Mesothelial cell of epicardium (in vitro differentiated cells): Measurements from ENCODE around the gene ZW10. TPM values are rescaled to one million over a fixed set of nuclear protein-coding genes. Genes with fewer than 3 reads are reported as not detected.
A peak's percentile ranks its signal among the peaks of the same experiment; 100 is the strongest.
"Not testable (repeated sequence)": the region's sequence is repeated elsewhere in the genome, so short reads cannot be mapped to it uniquely, and the experiment has no call there.

ENCODE experiments used
- DNase-seq, 2 experiments: peaks; one replicate each; pipeline ENCODE4 v3.0.0; 2021; ENCODE audit warnings: low spot score in 2 of 2; ENCODE audit not compliant: unreplicated experiment in 2 of 2
- H3K27ac Mint-ChIP-seq: 2 replicates; pipeline ENCODE4 v1.8.0; 2021; ENCODE audit warnings: mixed read lengths
- H3K27me3 Mint-ChIP-seq: 2 replicates; pipeline ENCODE4 v1.8.0; 2021; ENCODE audit warnings: low read depth, mixed read lengths
- H3K36me3 Mint-ChIP-seq: 2 replicates; pipeline ENCODE4 v1.8.0; 2021; ENCODE audit warnings: mixed read lengths
- H3K4me1 Mint-ChIP-seq: 2 replicates; pipeline ENCODE4 v1.8.0; 2021; ENCODE audit warnings: mixed read lengths
- H3K4me3 Mint-ChIP-seq: 2 replicates; pipeline ENCODE4 v1.8.0; 2021; ENCODE audit warnings: mild to moderate bottlenecking, moderate library complexity, mixed read lengths
- H3K9me3 Mint-ChIP-seq: 2 replicates; pipeline ENCODE4 v1.8.0; 2021; ENCODE audit warnings: mixed read lengths
- CTCF ChIP-seq: fragments of 200-600 bp; sonication (generic); IDR thresholded peaks from one replicate; pipeline ENCODE4 v1.5.0; 2021; ENCODE audit warnings: antibody characterized with exemption; ENCODE audit not compliant: unreplicated experiment
- total RNA-seq: library from RNA; stranded (reverse); gene quantifications from 3 replicates; pipeline ENCODE4 v1.2.1, GENCODE V29; 2021

The ZW10 gene
- total RNA-seq, 1 donor from 2014 or later = 18.7 TPM

DNA sequence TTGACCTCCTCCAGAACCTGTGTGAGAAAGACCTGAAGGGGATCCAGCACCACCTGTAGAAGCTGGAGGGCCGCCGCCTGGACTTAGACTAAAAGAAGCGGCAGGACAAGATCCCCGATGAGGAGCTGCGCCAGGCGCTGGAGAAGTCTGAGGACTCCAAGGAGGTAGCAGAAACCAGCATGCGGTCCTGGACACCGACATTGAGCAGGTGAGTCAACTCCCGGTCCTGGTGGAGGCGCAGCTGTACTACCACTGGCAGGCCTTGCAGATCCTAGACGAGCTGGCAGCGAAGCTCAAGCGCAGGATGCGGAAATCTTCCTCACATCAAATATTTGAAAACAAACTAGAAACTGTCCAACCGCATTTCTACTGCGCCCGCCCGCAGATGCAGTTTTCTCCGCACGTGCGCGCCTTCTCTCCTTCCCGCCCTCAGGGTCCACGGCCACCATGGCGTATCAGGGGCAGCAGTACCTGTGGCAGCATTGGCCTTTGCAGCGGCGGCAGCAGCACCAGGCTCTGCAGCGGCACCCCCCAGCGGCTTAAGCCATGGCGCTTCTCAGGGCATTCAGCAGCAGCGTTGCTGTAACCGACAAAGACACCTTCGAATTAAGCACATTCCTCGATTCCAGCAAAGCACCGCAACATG is 16.3 kb upstream of the ZW10 start:
- no peak for TF ChIP-seq CTCF
- Mint-ChIP-seq H3K4me1 (no peaks in the 10 kb centered on the region), H3K27me3 (peaks cover 24% of the 10 kb centered on the region), H3K36me3 (no peaks in the 10 kb centered on the region), H3K4me3 (no peak overlapping the region), H3K27ac (no peak overlapping the region), H3K9me3 (no peaks in the 10 kb centered on the region)
- DNase-seq = no peak

DNA sequence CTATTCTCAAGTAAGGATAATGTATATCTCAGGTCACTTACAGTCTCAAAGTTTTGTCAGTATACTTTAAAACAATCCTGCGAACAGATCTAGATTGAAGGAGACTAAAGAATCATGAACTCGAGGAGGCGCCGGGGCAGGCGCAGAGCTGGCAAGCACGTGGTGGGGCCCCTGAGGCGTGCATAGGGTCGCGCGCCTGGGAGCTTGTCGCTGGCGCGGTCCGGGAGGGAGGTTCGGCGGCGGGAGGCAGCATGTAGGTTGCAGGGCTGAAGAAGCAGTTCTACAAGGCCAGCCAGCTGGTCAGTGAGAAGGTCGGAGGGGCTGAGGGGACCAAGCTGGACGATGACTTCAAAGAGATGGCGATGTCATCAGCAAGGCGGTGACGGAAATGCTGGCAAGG is 15.5 kb upstream of the ZW10 start:
- not testable (repeated sequence) for H3K9me3 Mint-ChIP-seq, H3K4me1 Mint-ChIP-seq, H3K27ac Mint-ChIP-seq, H3K4me3 Mint-ChIP-seq, DNase-seq, H3K36me3 Mint-ChIP-seq
- H3K27me3 Mint-ChIP-seq = peaks cover 31% of the 10 kb centered on the region

DNA sequence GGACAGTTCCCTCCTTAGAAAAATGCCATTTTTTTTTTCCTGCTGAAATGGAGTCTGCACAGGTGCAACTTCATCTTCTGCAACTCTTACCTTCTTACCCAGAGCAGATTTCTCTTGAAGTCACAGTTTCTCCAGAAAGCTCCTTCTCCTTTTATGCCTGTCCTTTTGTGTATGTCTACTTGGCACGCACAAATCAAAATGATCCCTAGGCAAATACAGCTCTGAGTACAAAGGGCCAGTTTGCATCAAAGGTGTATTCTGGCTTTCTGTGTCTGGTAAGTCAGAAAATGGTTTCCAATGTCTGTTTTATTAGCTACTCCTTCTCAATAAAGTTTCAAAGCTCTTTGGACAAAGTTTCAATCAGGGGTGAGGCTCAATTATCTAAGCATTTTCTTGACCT is 8.6 kb upstream of the ZW10 start:
- Mint-ChIP-seq H3K4me3 (no peak overlapping the region), H3K4me1 (peaks cover 8% of the 10 kb centered on the region), H3K9me3 (no peaks in the 10 kb centered on the region), H3K36me3 (no peaks in the 10 kb centered on the region), H3K27me3 (peaks cover 49% of the 10 kb centered on the region), H3K27ac (no peak overlapping the region)
- TF ChIP-seq CTCF = no peak
- DNase-seq = no peak

DNA sequence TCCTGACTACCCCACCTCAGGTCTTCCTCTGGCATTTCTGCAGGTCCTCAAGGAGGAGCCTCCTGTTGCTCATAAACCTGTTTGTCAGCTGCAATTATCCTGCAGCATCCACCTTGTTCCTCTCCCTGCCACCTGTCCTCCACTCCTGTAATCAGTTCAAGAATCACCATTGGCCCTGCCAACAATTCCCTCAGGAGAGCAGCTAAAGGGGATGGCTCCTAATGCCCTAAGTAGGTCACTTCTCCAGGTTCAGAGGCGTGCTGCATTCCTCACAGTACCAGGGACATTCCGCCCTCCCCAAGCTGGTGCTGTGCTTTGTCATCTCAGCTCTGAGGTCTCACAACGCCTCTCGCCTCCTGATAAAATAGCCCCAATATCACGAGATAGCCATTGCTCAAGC is 8.2 kb upstream of the ZW10 start:
- H3K27me3 Mint-ChIP-seq = peaks cover 49% of the 10 kb centered on the region
- no peaks in the 10 kb centered on the region for H3K9me3 Mint-ChIP-seq
- H3K4me1 Mint-ChIP-seq = peaks cover 8% of the 10 kb centered on the region
- H3K27ac Mint-ChIP-seq = no peak overlapping the region
- DNase-seq = no peak
- TF ChIP-seq CTCF = no peak
- no peaks in the 10 kb centered on the region for H3K36me3 Mint-ChIP-seq
- no peak overlapping the region for H3K4me3 Mint-ChIP-seq

GRCh38 chr11:113779496-113779895 is 6.0 kb upstream of the ZW10 start, which contains the start of gene CLDN25:
TSS of gene CLDN25 (plus strand) at chr11:113779796. CDS start at chr11:113779796, 0 bp downstream.
- DNase-seq = no peak
- peaks cover 56% of the 10 kb centered on the region for H3K27me3 Mint-ChIP-seq
- no peaks in the 10 kb centered on the region for H3K9me3 Mint-ChIP-seq
- H3K4me1 Mint-ChIP-seq = peaks cover 8% of the 10 kb centered on the region
- H3K27ac Mint-ChIP-seq = no peak within 1 kb of the TSS
- no peaks in the 10 kb centered on the region for H3K36me3 Mint-ChIP-seq
- H3K4me3 Mint-ChIP-seq = no peak within 1 kb of the TSS
- no peak for TF ChIP-seq CTCF

GRCh38 chr11:113778111-113778910 is 4.8 kb upstream of the ZW10 start:
- H3K27ac Mint-ChIP-seq = peak overlapping the region; percentile 86
- no peaks in the 10 kb centered on the region for H3K36me3 Mint-ChIP-seq
- peaks cover 10% of the 10 kb centered on the region for H3K4me1 Mint-ChIP-seq
- no peak for TF ChIP-seq CTCF
- no peak for DNase-seq
- H3K4me3 Mint-ChIP-seq = no peak overlapping the region
- peaks cover 49% of the 10 kb centered on the region for H3K27me3 Mint-ChIP-seq
- H3K9me3 Mint-ChIP-seq = no peaks in the 10 kb centered on the region
